Embryonic facial prominence (tissue), 1 donor: Measurements from ENCODE around the gene TIMM8A.

ENCODE experiments used
- DNase-seq: peaks from one replicate; pipeline ENCODE4 v3.0.0-alpha.2; 2016; ENCODE audit errors: extremely low spot score

TIMM8A gene

GRCh38 chrX:101348452-101349192 lies at the start of gene TIMM8A:
TIMM8A (minus strand) TSS chrX:101348742; CDS start chrX:101348664, 78 bp downstream.
- DNase-seq: peak; percentile 14

GRCh38 chrX:101397779-101398178 lies 49.2 kb upstream of the TIMM8A start:
- DNase-seq: no peak

- no peak for DNase-seq
These were observed 47.2 kb upstream of the TIMM8A start for GRCh38 chrX:101395789-101396188.

GRCh38 chrX:101394372-101394771 lies 45.8 kb upstream of the TIMM8A start:
- no peak for DNase-seq

GRCh38 chrX:101393530-101394305 lies 45.2 kb upstream of the TIMM8A start:
- no peak for DNase-seq

- DNase-seq: no peak
These were observed 43.3 kb upstream of the TIMM8A start for GRCh38 chrX:101391831-101392230.

- peak; percentile 80 for DNase-seq
These were observed 42.4 kb upstream of the TIMM8A start, which contains the start of gene RPL36A for GRCh38 chrX:101390664-101391525. RPL36A (plus strand) TSS chrX:101391011; CDS start chrX:101391044, 33 bp downstream.

- no peak for DNase-seq
These were observed 40.1 kb upstream of the TIMM8A start for GRCh38 chrX:101388604-101389003.

GRCh38 chrX:101386542-101386885 lies 38.0 kb upstream of the TIMM8A start:
- no peak for DNase-seq

- DNase-seq: no peak
These were observed 37.4 kb upstream of the TIMM8A start, which contains the start of gene BTK for GRCh38 chrX:101385795-101386541. BTK (minus strand) TSS chrX:101386191; CDS start chrX:101375284, 10,907 bp downstream.

- no peak for DNase-seq
These were observed 36.6 kb upstream of the TIMM8A start for GRCh38 chrX:101385026-101385684.

- no peak for DNase-seq
These were observed 35.2 kb upstream of the TIMM8A start for GRCh38 chrX:101383679-101384205.

GRCh38 chrX:101377547-101377946 lies 29.0 kb upstream of the TIMM8A start:
- DNase-seq: no peak

GRCh38 chrX:101370888-101371504 lies 22.5 kb upstream of the TIMM8A start:
- DNase-seq: no peak

- no peak for DNase-seq
These were observed 21.1 kb upstream of the TIMM8A start for GRCh38 chrX:101369687-101370086.

GRCh38 chrX:101368800-101369199 lies 20.3 kb upstream of the TIMM8A start:
- DNase-seq: no peak

GRCh38 chrX:101365301-101365795 lies 16.8 kb upstream of the TIMM8A start:
- no peak for DNase-seq

- no peak for DNase-seq
These were observed 14.2 kb upstream of the TIMM8A start for GRCh38 chrX:101362757-101363156.

- no peak for DNase-seq
These were observed 13.6 kb upstream of the TIMM8A start for GRCh38 chrX:101362116-101362515.

GRCh38 chrX:101360390-101360789 lies 11.8 kb upstream of the TIMM8A start:
- DNase-seq: no peak
